ENCODE results near the gene CACNA1C.

- TF ChIP-seq POLR2AphosphoS5 (IDR thresholded peaks at IDR 0.05) (no peak), POLR2A (IDR thresholded peaks at IDR 0.05) (no peak)
- TF ChIP-seq, protein P1, sequence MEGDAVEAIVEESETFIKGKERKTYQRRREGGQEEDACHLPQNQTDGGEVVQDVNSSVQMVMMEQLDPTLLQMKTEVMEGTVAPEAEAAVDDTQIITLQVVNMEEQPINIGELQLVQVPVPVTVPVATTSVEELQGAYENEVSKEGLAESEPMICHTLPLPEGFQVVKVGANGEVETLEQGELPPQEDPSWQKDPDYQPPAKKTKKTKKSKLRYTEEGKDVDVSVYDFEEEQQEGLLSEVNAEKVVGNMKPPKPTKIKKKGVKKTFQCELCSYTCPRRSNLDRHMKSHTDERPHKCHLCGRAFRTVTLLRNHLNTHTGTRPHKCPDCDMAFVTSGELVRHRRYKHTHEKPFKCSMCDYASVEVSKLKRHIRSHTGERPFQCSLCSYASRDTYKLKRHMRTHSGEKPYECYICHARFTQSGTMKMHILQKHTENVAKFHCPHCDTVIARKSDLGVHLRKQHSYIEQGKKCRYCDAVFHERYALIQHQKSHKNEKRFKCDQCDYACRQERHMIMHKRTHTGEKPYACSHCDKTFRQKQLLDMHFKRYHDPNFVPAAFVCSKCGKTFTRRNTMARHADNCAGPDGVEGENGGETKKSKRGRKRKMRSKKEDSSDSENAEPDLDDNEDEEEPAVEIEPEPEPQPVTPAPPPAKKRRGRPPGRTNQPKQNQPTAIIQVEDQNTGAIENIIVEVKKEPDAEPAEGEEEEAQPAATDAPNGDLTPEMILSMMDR (IDR thresholded peaks at IDR 0.05): no peak
These were observed 434.5 kb downstream of the CACNA1C start for GRCh38 chr12:2487278-2487677.
